ENCODE results near the gene ZAR1L. TPM values are rescaled to one million over a fixed set of nuclear protein-coding genes. Genes with fewer than 3 reads are reported as not detected.

The ZAR1L gene
- polyA plus RNA-seq, 1 donor from 2014 or later = not detected

Other genes starting within 250 kb of the ZAR1L start
- 0.11 and 0.32 TPM in 2 replicates for gene BRCA2, start 145 bp upstream of the ZAR1L start, polyA plus RNA-seq
- gene N4BP2L1, start 112.8 kb upstream of the ZAR1L start, polyA plus RNA-seq = 4.6 and 6.1 TPM in 2 replicates
- gene N4BP2L2, start 223.4 kb upstream of the ZAR1L start, polyA plus RNA-seq = 105 and 317 TPM in 2 replicates

Data from neural cell (in vitro differentiated cells).